Gastrocnemius medialis (tissue), 4 donors: Measurements from ENCODE around the gene HK2.

Source experiments
- POLR2A ChIP-seq, 2 donors: fragments of 450-650 bp; IDR thresholded peaks; one replicate each; pipeline ENCODE4 v1.6.1; 2017; ENCODE audit warnings: antibody characterized with exemption in 2 of 2, mild to moderate bottlenecking in 2 of 2, moderate library complexity in 2 of 2
- TF ChIP-seq, protein P1 (sequence below), 5 experiments: fragments of 450-650 bp in 3 of 5; fragments of 200-600 bp in 2 of 5; sonication (generic) in 2 of 5; IDR thresholded peaks in 4 of 5; conservative IDR thresholded peaks in 1 of 5; 1 replicate in 4 of 5; 2 replicates in 1 of 5; pipeline ENCODE4 v1.5.1; 2016 to 2019; ENCODE audit warnings: antibody characterized with exemption in 5 of 5, mild to moderate bottlenecking in 3 of 5, moderate library complexity in 3 of 5

- TF ChIP-seq, protein P1, sequence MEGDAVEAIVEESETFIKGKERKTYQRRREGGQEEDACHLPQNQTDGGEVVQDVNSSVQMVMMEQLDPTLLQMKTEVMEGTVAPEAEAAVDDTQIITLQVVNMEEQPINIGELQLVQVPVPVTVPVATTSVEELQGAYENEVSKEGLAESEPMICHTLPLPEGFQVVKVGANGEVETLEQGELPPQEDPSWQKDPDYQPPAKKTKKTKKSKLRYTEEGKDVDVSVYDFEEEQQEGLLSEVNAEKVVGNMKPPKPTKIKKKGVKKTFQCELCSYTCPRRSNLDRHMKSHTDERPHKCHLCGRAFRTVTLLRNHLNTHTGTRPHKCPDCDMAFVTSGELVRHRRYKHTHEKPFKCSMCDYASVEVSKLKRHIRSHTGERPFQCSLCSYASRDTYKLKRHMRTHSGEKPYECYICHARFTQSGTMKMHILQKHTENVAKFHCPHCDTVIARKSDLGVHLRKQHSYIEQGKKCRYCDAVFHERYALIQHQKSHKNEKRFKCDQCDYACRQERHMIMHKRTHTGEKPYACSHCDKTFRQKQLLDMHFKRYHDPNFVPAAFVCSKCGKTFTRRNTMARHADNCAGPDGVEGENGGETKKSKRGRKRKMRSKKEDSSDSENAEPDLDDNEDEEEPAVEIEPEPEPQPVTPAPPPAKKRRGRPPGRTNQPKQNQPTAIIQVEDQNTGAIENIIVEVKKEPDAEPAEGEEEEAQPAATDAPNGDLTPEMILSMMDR (IDR thresholded peaks at IDR 0.05 in 4 of 5, conservative IDR thresholded peaks at IDR 0.05 in 1 of 5): no peak
- no peak for TF ChIP-seq POLR2A (IDR thresholded peaks at IDR 0.05)
Observed at GRCh38 chr2:74870951-74871350, 37.0 kb downstream of the HK2 start.
